Neural cell (in vitro differentiated cells): ENCODE data around the gene WWC2. TPM values are rescaled to one million over a fixed set of nuclear protein-coding genes. Genes with fewer than 3 reads are reported as not detected.

Source experiments
- H2AFZ ChIP-seq: fragments of 200-600, 300-800 bp; sonication (generic), shearing (Covaris generic); 2 replicates; pipeline ENCODE4 v1.6.0; 2014; ENCODE audit warnings: low read depth, mild to moderate bottlenecking, antibody characterized with exemption, low read length, moderate library complexity
- H3F3A ChIP-seq: fragments of 200-600 bp; shearing (Covaris generic); 2 replicates; pipeline ENCODE4 v1.6.1; 2016; ENCODE audit warnings: mild to moderate bottlenecking, moderate library complexity, mixed read lengths, antibody characterized with exemption, low read length; ENCODE audit not compliant: insufficient read depth, poor library complexity, severe bottlenecking
- H3K27ac ChIP-seq: fragments of 200-600, 300-800 bp; sonication (generic), shearing (Covaris generic); 2 replicates; pipeline ENCODE4 v1.5.1; 2014; ENCODE audit warnings: mild to moderate bottlenecking, low read length, moderate library complexity
- H3K27me3 ChIP-seq: fragments of 300-800, 200-600 bp; sonication (generic), shearing (Covaris generic); 2 replicates; pipeline ENCODE4 v1.6.0; 2014; ENCODE audit warnings: mild to moderate bottlenecking, low read depth, low read length, moderate library complexity; ENCODE audit not compliant: insufficient read depth
- H3K36me3 ChIP-seq: fragments of 300-800, 200-600 bp; sonication (generic), shearing (Covaris generic); 2 replicates; pipeline ENCODE4 v1.5.1; 2014; ENCODE audit warnings: mild to moderate bottlenecking, antibody characterized with exemption, low read length, moderate library complexity; ENCODE audit not compliant: insufficient read depth
- H3K4me2 ChIP-seq: fragments of 300-800, 200-600 bp; sonication (generic), shearing (Covaris generic); 2 replicates; pipeline ENCODE4 v1.6.0; 2014; ENCODE audit warnings: mild to moderate bottlenecking, low read length
- H3K4me3 ChIP-seq: fragments of 300-800, 200-600 bp; sonication (generic), shearing (Covaris generic); 2 replicates; pipeline ENCODE4 v1.5.1; 2014; ENCODE audit warnings: mild to moderate bottlenecking, low read length, moderate library complexity
- H3K79me2 ChIP-seq: fragments of 200-600 bp; shearing (Covaris generic); replicated peaks from 2 replicates; pipeline ENCODE4 v1.6.0; 2014; ENCODE audit warnings: mild to moderate bottlenecking, low read length, moderate library complexity; ENCODE audit not compliant: insufficient read depth
- H3K9ac ChIP-seq: fragments of 300-800, 200-600 bp; sonication (generic), shearing (Covaris generic); 2 replicates; pipeline ENCODE4 v1.6.1; 2016; ENCODE audit warnings: mild to moderate bottlenecking, low read length, mixed read lengths
- H3K9me2 ChIP-seq: fragments of 200-600 bp; shearing (Covaris generic); 2 replicates; pipeline ENCODE4 v1.6.1; 2016; ENCODE audit warnings: mild to moderate bottlenecking, low read length, mixed read lengths; ENCODE audit not compliant: insufficient read depth
- H3K9me3 ChIP-seq: fragments of 200-600, 300-800 bp; sonication (generic), shearing (Covaris generic); 2 replicates; pipeline ENCODE4 v1.6.1; 2016; ENCODE audit warnings: mild to moderate bottlenecking, mixed run types, low read length, moderate library complexity, mixed read lengths
- H4K20me1 ChIP-seq: fragments of 200-600 bp; shearing (Covaris generic); 2 replicates; pipeline ENCODE4 v1.6.1; 2016; ENCODE audit warnings: mild to moderate bottlenecking, mixed run types; ENCODE audit not compliant: insufficient read depth
- EP300 ChIP-seq: fragments of 450-650 bp; conservative IDR thresholded peaks from 2 replicates; pipeline ENCODE4 v1.6.1; 2014; ENCODE audit warnings: antibody characterized with exemption, mild to moderate bottlenecking, moderate library complexity; ENCODE audit not compliant: poor library complexity, severe bottlenecking
- EZH2 ChIP-seq: fragments of 200-600, 300-800 bp; shearing (Covaris generic), sonication (generic); IDR thresholded peaks from 2 replicates; pipeline ENCODE4 v1.6.1; 2014; ENCODE audit warnings: antibody characterized with exemption, low read length, borderline replicate concordance, mild to moderate bottlenecking; ENCODE audit not compliant: insufficient read depth, poor library complexity, severe bottlenecking
- MXI1 ChIP-seq: fragments of 450-650 bp; conservative IDR thresholded peaks from 2 replicates; pipeline ENCODE4 v1.6.1; 2014; ENCODE audit warnings: antibody characterized with exemption, mild to moderate bottlenecking; ENCODE audit not compliant: poor library complexity, severe bottlenecking
- POLR2AphosphoS5 ChIP-seq: IDR thresholded peaks from 2 replicates; pipeline ENCODE4 v1.6.1; 2012
- SMC3 ChIP-seq: fragments of 450-650 bp; conservative IDR thresholded peaks from 2 replicates; pipeline ENCODE4 v1.6.1; 2014; ENCODE audit warnings: antibody characterized with exemption, mild to moderate bottlenecking, moderate library complexity; ENCODE audit not compliant: poor library complexity
- TAF1 ChIP-seq: IDR thresholded peaks from 2 replicates; pipeline ENCODE4 v1.6.1; 2012; ENCODE audit warnings: low read depth
- polyA plus RNA-seq: library from polyadenylated mRNA; depleted of rRNA; stranded (reverse); fragments of >200 nt; gene quantifications from 2 replicates; pipeline ENCODE4 v1.2.3, GENCODE V29; 2014
- TF ChIP-seq, protein P1 (sequence below): fragments of 450-650 bp; IDR thresholded peaks from 2 replicates; pipeline ENCODE4 v1.5.1; 2014; ENCODE audit warnings: antibody characterized with exemption, mild to moderate bottlenecking, moderate library complexity; ENCODE audit not compliant: poor library complexity, severe bottlenecking
- TF ChIP-seq, protein P2 (sequence below): IDR thresholded peaks from 2 replicates; pipeline ENCODE4 v1.6.1; 2012; ENCODE audit warnings: borderline replicate concordance

The WWC2 gene
- polyA plus RNA-seq, 1 donor from 2014 or later = 5.7 TPM

- Histone ChIP-seq H3K36me3 (no peaks in the 10 kb centered on the region), H3K9me3 (no peaks in the 10 kb centered on the region), H3F3A (no peaks in the 10 kb centered on the region), H3K4me3 (no peak overlapping the region), H3K9me2 (no peaks in the 10 kb centered on the region), H4K20me1 (no peaks in the 10 kb centered on the region), H3K27me3 (no peaks in the 10 kb centered on the region), H2AFZ (no peak overlapping the region), H3K27ac (no peak overlapping the region), H3K79me2 (no peaks in the 10 kb centered on the region), H3K4me2 (no peak overlapping the region), H3K9ac (no peak overlapping the region)
- no peak for TF ChIP-seq EP300
- TF ChIP-seq, protein P1, sequence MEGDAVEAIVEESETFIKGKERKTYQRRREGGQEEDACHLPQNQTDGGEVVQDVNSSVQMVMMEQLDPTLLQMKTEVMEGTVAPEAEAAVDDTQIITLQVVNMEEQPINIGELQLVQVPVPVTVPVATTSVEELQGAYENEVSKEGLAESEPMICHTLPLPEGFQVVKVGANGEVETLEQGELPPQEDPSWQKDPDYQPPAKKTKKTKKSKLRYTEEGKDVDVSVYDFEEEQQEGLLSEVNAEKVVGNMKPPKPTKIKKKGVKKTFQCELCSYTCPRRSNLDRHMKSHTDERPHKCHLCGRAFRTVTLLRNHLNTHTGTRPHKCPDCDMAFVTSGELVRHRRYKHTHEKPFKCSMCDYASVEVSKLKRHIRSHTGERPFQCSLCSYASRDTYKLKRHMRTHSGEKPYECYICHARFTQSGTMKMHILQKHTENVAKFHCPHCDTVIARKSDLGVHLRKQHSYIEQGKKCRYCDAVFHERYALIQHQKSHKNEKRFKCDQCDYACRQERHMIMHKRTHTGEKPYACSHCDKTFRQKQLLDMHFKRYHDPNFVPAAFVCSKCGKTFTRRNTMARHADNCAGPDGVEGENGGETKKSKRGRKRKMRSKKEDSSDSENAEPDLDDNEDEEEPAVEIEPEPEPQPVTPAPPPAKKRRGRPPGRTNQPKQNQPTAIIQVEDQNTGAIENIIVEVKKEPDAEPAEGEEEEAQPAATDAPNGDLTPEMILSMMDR = no peak
- no peak for TF ChIP-seq EZH2
Observed at GRCh38 chr4:183344523-183345255, 245.6 kb downstream of the WWC2 start.

- H2AFZ ChIP-seq = no peak overlapping the region
- H3K9ac ChIP-seq = no peak overlapping the region
Observed at GRCh38 chr4:183345261-183345660, 246.2 kb downstream of the WWC2 start.

More at GRCh38 chr4:183345261-183345660, 246.2 kb downstream of the WWC2 start:
- Histone ChIP-seq H3K27me3 (no peaks in the 10 kb centered on the region), H4K20me1 (no peaks in the 10 kb centered on the region), H3K9me2 (no peaks in the 10 kb centered on the region), H3K4me2 (no peak overlapping the region), H3K79me2 (no peaks in the 10 kb centered on the region), H3F3A (no peaks in the 10 kb centered on the region), H3K4me3 (no peak overlapping the region), H3K9me3 (no peaks in the 10 kb centered on the region), H3K36me3 (no peaks in the 10 kb centered on the region), H3K27ac (no peak overlapping the region)
- TF ChIP-seq MXI1 (no peak), SMC3 (no peak), EP300 (no peak), TAF1 (no peak), POLR2AphosphoS5 (no peak)
- TF ChIP-seq, protein P1 = no peak
- TF ChIP-seq, protein P2, sequence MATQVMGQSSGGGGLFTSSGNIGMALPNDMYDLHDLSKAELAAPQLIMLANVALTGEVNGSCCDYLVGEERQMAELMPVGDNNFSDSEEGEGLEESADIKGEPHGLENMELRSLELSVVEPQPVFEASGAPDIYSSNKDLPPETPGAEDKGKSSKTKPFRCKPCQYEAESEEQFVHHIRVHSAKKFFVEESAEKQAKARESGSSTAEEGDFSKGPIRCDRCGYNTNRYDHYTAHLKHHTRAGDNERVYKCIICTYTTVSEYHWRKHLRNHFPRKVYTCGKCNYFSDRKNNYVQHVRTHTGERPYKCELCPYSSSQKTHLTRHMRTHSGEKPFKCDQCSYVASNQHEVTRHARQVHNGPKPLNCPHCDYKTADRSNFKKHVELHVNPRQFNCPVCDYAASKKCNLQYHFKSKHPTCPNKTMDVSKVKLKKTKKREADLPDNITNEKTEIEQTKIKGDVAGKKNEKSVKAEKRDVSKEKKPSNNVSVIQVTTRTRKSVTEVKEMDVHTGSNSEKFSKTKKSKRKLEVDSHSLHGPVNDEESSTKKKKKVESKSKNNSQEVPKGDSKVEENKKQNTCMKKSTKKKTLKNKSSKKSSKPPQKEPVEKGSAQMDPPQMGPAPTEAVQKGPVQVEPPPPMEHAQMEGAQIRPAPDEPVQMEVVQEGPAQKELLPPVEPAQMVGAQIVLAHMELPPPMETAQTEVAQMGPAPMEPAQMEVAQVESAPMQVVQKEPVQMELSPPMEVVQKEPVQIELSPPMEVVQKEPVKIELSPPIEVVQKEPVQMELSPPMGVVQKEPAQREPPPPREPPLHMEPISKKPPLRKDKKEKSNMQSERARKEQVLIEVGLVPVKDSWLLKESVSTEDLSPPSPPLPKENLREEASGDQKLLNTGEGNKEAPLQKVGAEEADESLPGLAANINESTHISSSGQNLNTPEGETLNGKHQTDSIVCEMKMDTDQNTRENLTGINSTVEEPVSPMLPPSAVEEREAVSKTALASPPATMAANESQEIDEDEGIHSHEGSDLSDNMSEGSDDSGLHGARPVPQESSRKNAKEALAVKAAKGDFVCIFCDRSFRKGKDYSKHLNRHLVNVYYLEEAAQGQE = no peak
